ENCODE data around the gene MSI2. TPM values are rescaled to one million over a fixed set of nuclear protein-coding genes. Genes with fewer than 3 reads are reported as not detected.

Gene MSI2
- total and polyA plus RNA-seq, 7 experiments from 2014 or later, result 3.3 to 169 (median 125) TPM

DNA sequence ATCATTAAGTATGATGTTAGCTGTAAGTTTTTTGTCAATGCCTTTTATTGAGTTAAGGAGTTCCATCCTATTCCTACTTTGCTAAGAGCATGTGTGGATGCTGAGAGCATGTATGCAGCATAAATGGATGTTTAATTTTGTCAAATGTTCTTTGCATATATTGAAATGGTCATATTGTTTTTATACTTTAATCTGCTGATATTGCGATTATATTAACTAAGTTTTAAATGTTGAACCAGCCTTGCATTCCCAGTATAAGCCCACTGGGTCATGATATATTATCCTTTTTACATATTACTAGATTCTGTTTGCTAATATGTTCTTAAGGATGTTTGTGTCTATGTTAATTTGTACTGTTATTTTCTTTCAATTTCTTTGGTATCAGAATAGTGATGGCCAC is 435.6 kb downstream of the MSI2 start:
- CTCF ChIA-PET, result no interaction called here
- no peak overlapping the region for H3K4me3 ChIP-seq (ENCODE audit: low read length)
- intact Hi-C loops (cut with micrococcal nuclease), result no loop called here
- Mint-ChIP-seq H3K27me3 (peaks cover 0 to 14% (median 0%) of the 10 kb centered on the region in 5 donors), H3K9me3 (peaks cover 0 to 13% (median 3%) of the 10 kb centered on the region in 11 donors), H3K4me3 (no peak overlapping the region), H3K27ac (no peak overlapping the region), H3K4me1 (peaks cover 0 to 14% (median 4%) of the 10 kb centered on the region in 7 donors), H3K36me3 (peaks cover 8 to 28% (median 15%) of the 10 kb centered on the region in 5 donors)
- no peaks in the 10 kb centered on the region for H3K27me3 ChIP-seq (ENCODE audit: control insufficient read depth in 2 of 2, insufficient read depth in 2 of 2, low read length in 2 of 2)
- no peaks in the 10 kb centered on the region for H3K36me3 ChIP-seq (ENCODE audit: control insufficient read depth in 2 of 3, insufficient read depth in 3 of 3, low read length in 3 of 3)
- H3K4me1 ChIP-seq (ENCODE audit: control insufficient read depth in 2 of 2, insufficient read depth in 2 of 2, low read length in 2 of 2), result peaks cover 0 to 3% of the 10 kb centered on the region in 2 donors
- no peak overlapping the region for H3K27ac ChIP-seq (ENCODE audit: low read depth, low read length)
- ATAC-seq, result no peak
- POLR2A ChIA-PET, result no interaction called here
- no peaks in the 10 kb centered on the region for H3K9me3 ChIP-seq (ENCODE audit: control insufficient read depth in 2 of 3, low read length in 3 of 3)
- DNase-seq, result no peak

GRCh38 chr17:57692770-57693169 is 436.4 kb downstream of the MSI2 start:
- Histone ChIP-seq H3K36me3 (ENCODE audit: control insufficient read depth in 2 of 3, insufficient read depth in 3 of 3, low read length in 3 of 3) (no peaks in the 10 kb centered on the region), H3K4me3 (ENCODE audit: low read length) (no peak overlapping the region), H3K9me3 (ENCODE audit: control insufficient read depth in 2 of 3, low read length in 3 of 3) (no peaks in the 10 kb centered on the region), H3K27me3 (ENCODE audit: control insufficient read depth in 2 of 2, insufficient read depth in 2 of 2, low read length in 2 of 2) (no peaks in the 10 kb centered on the region), H3K27ac (ENCODE audit: low read depth, low read length) (no peak overlapping the region), H3K4me1 (ENCODE audit: control insufficient read depth in 2 of 2, insufficient read depth in 2 of 2, low read length in 2 of 2) (peaks cover under 1 to 12% of the 10 kb centered on the region in 2 donors)
- Mint-ChIP-seq H3K36me3 (peaks cover 8 to 28% (median 15%) of the 10 kb centered on the region in 5 donors), H3K9me3 (peaks cover 0 to 13% (median 3%) of the 10 kb centered on the region in 11 donors), H3K4me3 (peak overlapping the region in 2 of 10 donors; percentile 48 to 65), H3K27ac (peak overlapping the region in 1 of 9 donors; percentile 53), H3K27me3 (peaks cover 0 to 10% (median 0%) of the 10 kb centered on the region in 5 donors), H3K4me1 (peaks cover 0 to 14% (median 4%) of the 10 kb centered on the region in 7 donors)
- POLR2A ChIA-PET, result no interaction called here
- intact Hi-C loops (cut with micrococcal nuclease), result no loop called here
- CTCF ChIA-PET, result no interaction called here
- DNase-seq (no peak), ATAC-seq (no peak)

GRCh38 chr17:57694051-57694450 is 437.7 kb downstream of the MSI2 start:
- POLR2A ChIA-PET, result no interaction called here
- H3K36me3 ChIP-seq (ENCODE audit: control insufficient read depth in 2 of 3, insufficient read depth in 3 of 3, low read length in 3 of 3), result no peaks in the 10 kb centered on the region
- H3K27me3 ChIP-seq (ENCODE audit: control insufficient read depth in 2 of 2, insufficient read depth in 2 of 2, low read length in 2 of 2), result no peaks in the 10 kb centered on the region
- DNase-seq (peak in 1 of 9 donors; percentile 3), ATAC-seq (no peak)
- CTCF ChIA-PET, result no interaction called here
- Mint-ChIP-seq H3K4me1 (peaks cover 0 to 14% (median 4%) of the 10 kb centered on the region in 7 donors), H3K4me3 (no peak overlapping the region), H3K36me3 (peaks cover 8 to 28% (median 15%) of the 10 kb centered on the region in 5 donors), H3K27me3 (peaks cover 0 to 5% (median 0%) of the 10 kb centered on the region in 5 donors), H3K27ac (no peak overlapping the region), H3K9me3 (peaks cover 0 to 13% (median 3%) of the 10 kb centered on the region in 11 donors)
- intact Hi-C loops (cut with micrococcal nuclease), result no loop called here
- no peak overlapping the region for H3K27ac ChIP-seq (ENCODE audit: low read depth, low read length)
- H3K4me1 ChIP-seq (ENCODE audit: control insufficient read depth in 2 of 2, insufficient read depth in 2 of 2, low read length in 2 of 2), result peaks cover 8 to 21% of the 10 kb centered on the region in 2 donors
- H3K4me3 ChIP-seq (ENCODE audit: low read length), result no peak overlapping the region
- H3K9me3 ChIP-seq (ENCODE audit: control insufficient read depth in 2 of 3, low read length in 3 of 3), result no peaks in the 10 kb centered on the region

- no peaks in the 10 kb centered on the region for H3K36me3 ChIP-seq (ENCODE audit: control insufficient read depth in 2 of 3, insufficient read depth in 3 of 3, low read length in 3 of 3)
- Mint-ChIP-seq H3K4me3 (no peak overlapping the region), H3K4me1 (peaks cover 0 to 14% (median 4%) of the 10 kb centered on the region in 7 donors), H3K36me3 (peaks cover 8 to 26% (median 15%) of the 10 kb centered on the region in 5 donors), H3K27me3 (no peaks in the 10 kb centered on the region), H3K27ac (no peak overlapping the region), H3K9me3 (peaks cover 0 to 13% (median 3%) of the 10 kb centered on the region in 11 donors)
- ATAC-seq (no peak), DNase-seq (no peak)
- ChIA-PET POLR2A (no interaction called here), CTCF (interaction anchor here (0.8 kb wide), 1 partner anchor 24 kb away, joined by 3 read pairs; no protein-coding TSS in a partner anchor)
- H3K4me3 ChIP-seq (ENCODE audit: low read length), result no peak overlapping the region
- H3K27me3 ChIP-seq (ENCODE audit: control insufficient read depth in 2 of 2, insufficient read depth in 2 of 2, low read length in 2 of 2), result no peaks in the 10 kb centered on the region
- intact Hi-C loops (cut with micrococcal nuclease), result no loop called here
- H3K9me3 ChIP-seq (ENCODE audit: control insufficient read depth in 2 of 3, low read length in 3 of 3), result no peaks in the 10 kb centered on the region
- H3K27ac ChIP-seq (ENCODE audit: low read depth, low read length), result no peak overlapping the region
- H3K4me1 ChIP-seq (ENCODE audit: control insufficient read depth in 2 of 2, insufficient read depth in 2 of 2, low read length in 2 of 2), result peaks cover 8 to 21% of the 10 kb centered on the region in 2 donors
Observed at GRCh38 chr17:57696050-57696449, 439.7 kb downstream of the MSI2 start.

DNA sequence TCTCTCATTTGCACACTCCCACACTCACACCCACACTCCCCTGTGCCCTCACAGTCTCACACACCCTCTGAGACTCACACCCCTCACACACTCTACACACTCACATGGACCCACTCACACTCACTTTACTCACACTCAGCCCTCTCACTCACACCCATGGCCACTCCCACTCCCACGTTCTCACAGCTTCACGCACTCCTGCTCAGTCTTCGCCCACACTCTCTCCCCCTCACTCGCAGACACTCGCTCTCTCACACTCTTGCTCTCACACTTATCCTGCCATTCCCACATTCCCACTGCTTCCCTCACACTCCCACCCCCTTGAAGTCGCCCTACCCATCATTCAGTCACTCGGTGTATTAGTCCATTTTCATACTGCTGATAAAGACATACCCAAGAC is 440.9 kb downstream of the MSI2 start:
- Mint-ChIP-seq H3K27ac (no peak overlapping the region), H3K9me3 (peaks cover 0 to 13% (median 3%) of the 10 kb centered on the region in 11 donors), H3K4me1 (peaks cover 0 to 14% (median 4%) of the 10 kb centered on the region in 7 donors), H3K36me3 (peaks cover 8 to 24% (median 14%) of the 10 kb centered on the region in 5 donors), H3K4me3 (no peak overlapping the region), H3K27me3 (no peaks in the 10 kb centered on the region)
- H3K9me3 ChIP-seq (ENCODE audit: control insufficient read depth in 2 of 3, low read length in 3 of 3), result no peaks in the 10 kb centered on the region
- ChIA-PET POLR2A (no interaction called here), CTCF (no interaction called here)
- peaks cover 8 to 21% of the 10 kb centered on the region in 2 donors for H3K4me1 ChIP-seq (ENCODE audit: control insufficient read depth in 2 of 2, insufficient read depth in 2 of 2, low read length in 2 of 2)
- DNase-seq, result no peak
- no peaks in the 10 kb centered on the region for H3K27me3 ChIP-seq (ENCODE audit: control insufficient read depth in 2 of 2, insufficient read depth in 2 of 2, low read length in 2 of 2)
- intact Hi-C loops (cut with micrococcal nuclease), result no loop called here
- no peak overlapping the region for H3K4me3 ChIP-seq (ENCODE audit: low read length)
- H3K27ac ChIP-seq (ENCODE audit: low read depth, low read length), result no peak overlapping the region
- no peak for ATAC-seq
- no peaks in the 10 kb centered on the region for H3K36me3 ChIP-seq (ENCODE audit: control insufficient read depth in 2 of 3, insufficient read depth in 3 of 3, low read length in 3 of 3)

DNA sequence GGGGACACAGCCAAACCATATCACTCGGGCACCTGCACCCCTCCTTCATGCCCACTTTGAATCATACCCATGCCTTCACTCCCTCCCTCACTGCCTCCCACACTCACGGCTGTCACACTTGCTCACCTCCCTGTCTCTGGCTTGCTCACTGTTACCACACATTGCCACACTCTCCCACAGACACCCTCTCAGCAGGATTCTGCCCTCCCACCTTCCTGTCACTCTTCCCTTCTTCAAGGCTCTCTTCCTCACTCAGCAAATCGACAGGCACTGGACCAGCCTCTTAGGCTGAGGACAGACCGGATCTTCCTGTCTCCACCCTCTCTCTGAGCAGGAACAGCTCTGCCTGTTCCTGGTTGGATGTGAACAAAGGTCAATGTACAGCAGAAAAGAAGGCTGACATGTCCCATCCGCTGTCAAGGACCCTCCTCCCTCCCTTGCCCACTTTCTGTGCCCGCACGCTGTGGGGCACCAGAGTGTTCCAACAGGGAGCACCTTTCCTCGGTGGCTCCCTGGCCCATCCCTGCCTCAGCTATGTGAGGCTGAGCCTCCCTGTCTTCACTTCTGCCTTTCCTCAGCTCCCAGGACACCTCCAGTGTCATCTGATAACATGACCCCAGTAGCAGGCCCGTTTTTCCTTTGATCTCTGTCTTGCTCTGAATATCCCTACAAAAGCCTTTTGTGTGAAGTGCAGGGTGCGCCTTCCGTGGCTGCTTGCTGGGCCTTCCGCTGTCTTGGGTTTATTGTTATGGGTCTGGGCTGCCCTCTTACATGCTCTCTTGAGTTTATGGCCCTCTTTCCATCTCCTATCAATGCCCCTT is 441.8 kb downstream of the MSI2 start:
- Histone ChIP-seq H3K4me3 (ENCODE audit: low read length) (no peak overlapping the region), H3K36me3 (ENCODE audit: control insufficient read depth in 2 of 3, insufficient read depth in 3 of 3, low read length in 3 of 3) (no peaks in the 10 kb centered on the region), H3K27me3 (ENCODE audit: control insufficient read depth in 2 of 2, insufficient read depth in 2 of 2, low read length in 2 of 2) (no peaks in the 10 kb centered on the region), H3K9me3 (ENCODE audit: control insufficient read depth in 2 of 3, low read length in 3 of 3) (no peaks in the 10 kb centered on the region), H3K4me1 (ENCODE audit: control insufficient read depth in 2 of 2, insufficient read depth in 2 of 2, low read length in 2 of 2) (peaks cover 8 to 21% of the 10 kb centered on the region in 2 donors), H3K27ac (ENCODE audit: low read depth, low read length) (no peak overlapping the region)
- intact Hi-C loops (cut with micrococcal nuclease), result no loop called here
- Mint-ChIP-seq H3K27ac (no peak overlapping the region), H3K4me1 (peaks cover 0 to 6% (median 3%) of the 10 kb centered on the region in 7 donors), H3K4me3 (no peak overlapping the region), H3K36me3 (peaks cover 8 to 19% (median 10%) of the 10 kb centered on the region in 5 donors), H3K27me3 (no peaks in the 10 kb centered on the region), H3K9me3 (peaks cover 0 to 9% (median 2%) of the 10 kb centered on the region in 11 donors)
- DNase-seq, result no peak
- POLR2A ChIA-PET, result no interaction called here
- ATAC-seq, result no peak
- CTCF ChIA-PET, result no interaction called here

Data from naive thymus-derived CD4-positive, alpha-beta T cell (primary cell).